ENCODE results near the gene SETBP1. TPM values are rescaled to one million over a fixed set of nuclear protein-coding genes. Genes with fewer than 3 reads are reported as not detected.

SETBP1 gene
- total and polyA plus RNA-seq, 2 of the 4 experiments (the other 2 are of a cell fraction) = 0.19 to 0.36 TPM

GRCh38 chr18:44900627-44901026, 219.9 kb downstream of the SETBP1 start:
- in situ Hi-C loops (cut with MboI; ENCODE audit: low sequenced_read_pairs) = no loop called here
- ATAC-seq (ENCODE audit: low read depth) = no peak

More at GRCh38 chr18:44900627-44901026, 219.9 kb downstream of the SETBP1 start:
- H4K8ac ChIP-seq (ENCODE audit: low read depth in 2 of 2, low read length in 2 of 2) = no peak overlapping the region
- no peak overlapping the region for H3K23ac ChIP-seq (ENCODE audit: low read depth, low read length)
- H3K36me3 ChIP-seq (ENCODE audit: control insufficient read depth, insufficient read depth, low read length) = no peaks in the 10 kb centered on the region
- TF ChIP-seq USF2 (IDR thresholded peaks at IDR 0.05; ENCODE audit: low read depth, low read length) = no peak
- TF ChIP-seq MXI1 (IDR thresholded peaks at IDR 0.05; ENCODE audit: borderline replicate concordance, low read depth, low read length) = no peak
- TF ChIP-seq FOS (IDR thresholded peaks at IDR 0.05; ENCODE audit: low read depth, low read length) = no peak
- TF ChIP-seq RAD21 (IDR thresholded peaks at IDR 0.05; ENCODE audit: low read length) = no peak
- no peak for TF ChIP-seq NFE2L2 (IDR thresholded peaks at IDR 0.05; ENCODE audit: low read depth, low read length)
- TF ChIP-seq CEBPB (IDR thresholded peaks at IDR 0.05; ENCODE audit: low read depth, low read length) = no peak
- no peak for TF ChIP-seq CTCF (conservative IDR thresholded peaks at IDR 0.05; ENCODE audit: low read depth, low read length)
- no peak for TF ChIP-seq BHLHE40 (IDR thresholded peaks at IDR 0.05; ENCODE audit: low read depth, low read length)
- no peak for TF ChIP-seq MAZ (IDR thresholded peaks at IDR 0.05; ENCODE audit: borderline replicate concordance, low read depth, low read length)
- TF ChIP-seq ELK1 (IDR thresholded peaks at IDR 0.05; ENCODE audit: borderline replicate concordance, low read depth, low read length) = no peak
- TF ChIP-seq MAFK (IDR thresholded peaks at IDR 0.05; ENCODE audit: low read depth, low read length) = no peak
- no peak for TF ChIP-seq RFX5 (IDR thresholded peaks at IDR 0.05; ENCODE audit: low read depth, low read length)
- TF ChIP-seq SMC3 (IDR thresholded peaks at IDR 0.05; ENCODE audit: low read depth, low read length) = no peak
- no peak for TF ChIP-seq CHD1 (IDR thresholded peaks at IDR 0.05; ENCODE audit: low read depth, low read length)
- no peak for TF ChIP-seq POLR2A (IDR thresholded peaks at IDR 0.05; ENCODE audit: low read depth, low read length)
- no peak for TF ChIP-seq RCOR1 (IDR thresholded peaks at IDR 0.05; ENCODE audit: insufficient replicate concordance, low read length)
- H2BK20ac ChIP-seq (ENCODE audit: low read depth, low read length) = no peak overlapping the region
- ChIA-PET POLR2A (ENCODE audit: unreplicated experiment) (no interaction called here), CTCF (interaction anchor here (0.6 kb wide), 1 partner anchor 32 kb away, joined by 3 read pairs; no protein-coding TSS in a partner anchor)
- H3K27ac ChIP-seq (ENCODE audit: insufficient read depth, low read length) = no peak overlapping the region
- no peak overlapping the region for H2AK9ac ChIP-seq (replicated peaks; ENCODE audit: low read depth, low read length, poor library complexity)
- no peaks in the 10 kb centered on the region for H4K20me1 ChIP-seq (ENCODE audit: insufficient read depth, low read length)
- H3K4me1 ChIP-seq (ENCODE audit: control insufficient read depth, insufficient read depth, low read length) = no peaks in the 10 kb centered on the region
- no peak for DNase-seq
- no peaks in the 10 kb centered on the region for H3K79me1 ChIP-seq (ENCODE audit: low read depth in 1 of 2, low read length in 2 of 2)
- no peak overlapping the region for H2BK5ac ChIP-seq (ENCODE audit: low read depth, low read length, poor library complexity, severe bottlenecking)
- no peak overlapping the region for H3K14ac ChIP-seq (replicated peaks; ENCODE audit: low read depth, low read length)
- no peak overlapping the region for H2BK120ac ChIP-seq (ENCODE audit: low read depth, low read length)
- no peak overlapping the region for H3K56ac ChIP-seq (ENCODE audit: extremely low read depth, insufficient read depth, low read length)
- H3K4me3 ChIP-seq (ENCODE audit: insufficient read depth, low read depth, low read length) = no peak overlapping the region
- no peak overlapping the region for H2BK15ac ChIP-seq (ENCODE audit: low read depth, low read length)
- no peak overlapping the region for H4K91ac ChIP-seq (ENCODE audit: insufficient read depth, low read depth, low read length)
- no peaks in the 10 kb centered on the region for H3K27me3 ChIP-seq (ENCODE audit: control insufficient read depth, insufficient read depth, low read length)
- no TSS peak for BruUV-seq (replicated peaks)
- no peak overlapping the region for H3K9ac ChIP-seq (ENCODE audit: low read depth, low read length)
- no peak overlapping the region for H2AFZ ChIP-seq (replicated peaks; ENCODE audit: low read length, poor library complexity)
- no peaks in the 10 kb centered on the region for H3K9me1 ChIP-seq (ENCODE audit: insufficient read depth, low read length)
- intact Hi-C loops (cut with micrococcal nuclease) (loop anchor here (5.0 to 10.0 kb wide), 2 partner anchors 314 to 487 kb away; no protein-coding TSS in a partner anchor), dilution Hi-C loops (cut with HindIII; ENCODE audit: low sequenced_read_pairs, unreplicated experiment) (no loop called here)
- H3K9me3 ChIP-seq (ENCODE audit: control insufficient read depth, insufficient read depth, low read length) = no peaks in the 10 kb centered on the region
- no peak overlapping the region for H2AK5ac ChIP-seq (ENCODE audit: low read depth, low read length)
- no peak overlapping the region for H3K4ac ChIP-seq (ENCODE audit: low read depth, low read length)
- H3K4me2 ChIP-seq (ENCODE audit: low read depth, low read length) = no peak overlapping the region
- H3K18ac ChIP-seq (ENCODE audit: low read depth, low read length) = no peak overlapping the region
- no CpG with 5 or more reads among the region's 3 CpGs for WGBS, 2 experiments (ENCODE audit: extremely low coverage in 2 of 2, insufficient read length in 1 of 2)
- H4K5ac ChIP-seq (ENCODE audit: low read depth, low read length) = no peak overlapping the region

All from IMR-90 (cell line).